A549 (cell line): ENCODE measurements around the gene MYO1E. TPM values are rescaled to one million over a fixed set of nuclear protein-coding genes. Genes with fewer than 3 reads are reported as not detected.

ENCODE experiments used
- ATAC-seq, 2 experiments: fragments of 200-7000 bp in 1 of 2; fragments of >200 bp in 1 of 2; cut with Nextera tagmentation in 1 of 2; cut with Tn5 transposase in 1 of 2; 3 replicates each; pipeline versions ENCODE4 v1.8.0 to v1.9.1; 2018 to 2020; ENCODE audit warnings: mild to moderate bottlenecking in 1 of 2, moderate library complexity in 1 of 2
- CTCF ChIA-PET: fragments of 300-600 bp; sonication (Branson Sonifier 250); formaldehyde crosslinking; extraction: SDS; loops from one replicate; lab custom pipeline; 2021; ENCODE audit warnings: antibody characterized with exemption, inconsistent platforms; lab: Yijun Ruan, JAX
- POLR2A ChIA-PET: fragments of 350-600 bp; formaldehyde crosslinking; extraction: SDS; loops from one replicate; lab custom pipeline; 2021; ENCODE audit warnings: antibody characterized with exemption, inconsistent platforms; lab: Yijun Ruan, JAX
- DNase-seq, 2 experiments: peaks; one replicate each; pipeline versions ENCODE4 v3.0.0 to v3.0.0-alpha.2; 2011 to 2016; ENCODE audit warnings: low read depth in 1 of 2, low spot score in 1 of 2
- FAIRE-seq: peaks from 2 replicates; lab custom pipeline; 2011; peaks lifted over from hg19 to GRCh38; lab: Jason Lieb, UNC
- H3K27ac ChIP-seq, 2 experiments: fragments of >200 bp; sonication (Bioruptor Twin); formaldehyde crosslinking; 3 replicates each; pipeline ENCODE4 v1.5.1; 2016 to 2017
- H3K4me1 ChIP-seq: fragments of >200 bp; sonication (Bioruptor Twin); formaldehyde crosslinking; 3 replicates; pipeline ENCODE4 v1.6.1; 2016
- H3K4me2 ChIP-seq: fragments of >200 bp; sonication (Bioruptor Twin); formaldehyde crosslinking; 3 replicates; pipeline ENCODE4 v1.6.1; 2016
- H3K4me3 ChIP-seq: fragments of >200 bp; sonication (Bioruptor Twin); formaldehyde crosslinking; 3 replicates; pipeline ENCODE4 v1.5.1; 2016
- H3K9me3 ChIP-seq: fragments of >200 bp; sonication (Bioruptor Twin); formaldehyde crosslinking; 3 replicates; pipeline ENCODE4 v1.6.1; 2016
- ATOH8 ChIP-seq: fragments of 250-450 bp; sonication (Bioruptor Pico); IDR thresholded peaks from 2 replicates; pipeline ENCODE4 v1.5.0; 2020; ENCODE audit warnings: low read depth, mild to moderate bottlenecking, moderate library complexity
- BCL3 ChIP-seq: fragments of >200 bp; sonication (Bioruptor Twin); formaldehyde crosslinking; IDR thresholded peaks from 3 replicates; pipeline ENCODE4 v1.6.1; 2016
- BHLHE40 ChIP-seq: IDR thresholded peaks from 2 replicates; pipeline ENCODE4 v1.6.1; 2012; ENCODE audit warnings: low read depth, low read length, inconsistent platforms
- CBX8 ChIP-seq: fragments of 200-600 bp; sonication (generic); IDR thresholded peaks from 2 replicates; pipeline ENCODE4 v1.6.1; 2016
- CEBPB ChIP-seq, 2 experiments: fragments of >200 bp in 1 of 2; sonication (Bioruptor Twin) in 1 of 2; formaldehyde crosslinking in 1 of 2; IDR thresholded peaks; 2 replicates each; pipeline ENCODE4 v1.6.1; 2012 to 2016
- CHD2 ChIP-seq: fragments of 150-350 bp; IDR thresholded peaks from 2 replicates; pipeline ENCODE4 v1.6.1; 2014; ENCODE audit warnings: low read length; ENCODE audit not compliant: partially characterized antibody
- E2F6 ChIP-seq: IDR thresholded peaks from 2 replicates; pipeline ENCODE4 v1.6.1; 2012; ENCODE audit warnings: low read depth, borderline replicate concordance
- EP300 ChIP-seq, 2 experiments: fragments of >200 bp; sonication (Bioruptor Twin); formaldehyde crosslinking; IDR thresholded peaks; 2 replicates in 1 of 2; 3 replicates in 1 of 2; pipeline ENCODE4 v1.6.1; 2016 to 2017
- FOSB ChIP-seq: fragments of 250-450 bp; sonication (Bioruptor Pico); IDR thresholded peaks from 2 replicates; pipeline ENCODE4 v1.5.0; 2020; ENCODE audit warnings: mild to moderate bottlenecking, moderate library complexity
- FOXS1 ChIP-seq: fragments of 250-450 bp; sonication (Bioruptor Pico); IDR thresholded peaks from 2 replicates; pipeline ENCODE4 v1.5.0; 2020; ENCODE audit warnings: mild to moderate bottlenecking, moderate library complexity
- HDAC2 ChIP-seq: fragments of 200-600 bp; sonication (generic); IDR thresholded peaks from 2 replicates; pipeline ENCODE4 v1.6.1; 2016
- HES2 ChIP-seq: fragments of >200 bp; sonication (Bioruptor Twin); formaldehyde crosslinking; IDR thresholded peaks from 2 replicates; pipeline ENCODE4 v1.6.1; 2016
- HEYL ChIP-seq: fragments of 250-450 bp; sonication (Bioruptor Pico); IDR thresholded peaks from 2 replicates; pipeline ENCODE4 v1.8.0; 2021; ENCODE audit warnings: mild to moderate bottlenecking, moderate library complexity
- HOXA7 ChIP-seq: fragments of 250-450 bp; sonication (Bioruptor Pico); IDR thresholded peaks from 2 replicates; pipeline ENCODE4 v1.5.0; 2020; ENCODE audit warnings: mild to moderate bottlenecking, moderate library complexity
- HOXB13 ChIP-seq: fragments of 250-450 bp; sonication (Bioruptor Pico); IDR thresholded peaks from 2 replicates; pipeline ENCODE4 v1.5.0; 2020; ENCODE audit warnings: low read depth, mild to moderate bottlenecking, moderate library complexity
- JUN ChIP-seq, 2 experiments: fragments of >200 bp; sonication (Bioruptor Twin); formaldehyde crosslinking; IDR thresholded peaks; 2 replicates in 1 of 2; 3 replicates in 1 of 2; pipeline ENCODE4 v1.6.1; 2016 to 2017
- KDM1A ChIP-seq: fragments of 200-600 bp; sonication (generic); IDR thresholded peaks from 2 replicates; pipeline ENCODE4 v1.6.1; 2016; ENCODE audit warnings: low read depth, mild to moderate bottlenecking
- KDM5A ChIP-seq: fragments of 200-600 bp; sonication (generic); IDR thresholded peaks from 2 replicates; pipeline ENCODE4 v1.6.1; 2016; ENCODE audit warnings: antibody characterized with exemption, mild to moderate bottlenecking
- MAFK ChIP-seq: fragments of 450-650 bp; IDR thresholded peaks from 2 replicates; pipeline ENCODE4 v1.6.1; 2014; ENCODE audit not compliant: partially characterized antibody
- MAZ ChIP-seq: fragments of 150-350 bp; IDR thresholded peaks from 2 replicates; pipeline ENCODE4 v1.6.1; 2014; ENCODE audit warnings: antibody characterized with exemption, low read depth, low read length, borderline replicate concordance
- NFE2L2 ChIP-seq: fragments of 150-350 bp; conservative IDR thresholded peaks from 2 replicates; pipeline ENCODE4 v1.6.1; 2014; ENCODE audit warnings: low read length
- NPAS2 ChIP-seq: fragments of 250-450 bp; sonication (Bioruptor Pico); IDR thresholded peaks from 2 replicates; pipeline ENCODE4 v1.8.0; 2022; ENCODE audit warnings: mild to moderate bottlenecking, moderate library complexity, borderline replicate concordance
- NR3C1 ChIP-seq: fragments of >200 bp; sonication (Bioruptor Twin); formaldehyde crosslinking; IDR thresholded peaks from 3 replicates; pipeline ENCODE4 v1.6.1; 2017
- PBX3 ChIP-seq: IDR thresholded peaks from 2 replicates; pipeline ENCODE4 v1.6.1; 2012
- RNF2 ChIP-seq: fragments of 200-600 bp; sonication (generic); IDR thresholded peaks from 2 replicates; pipeline ENCODE4 v1.6.1; 2016; ENCODE audit warnings: low read depth, mild to moderate bottlenecking, antibody characterized with exemption, moderate library complexity, borderline replicate concordance
- TFCP2L1 ChIP-seq: fragments of 250-450 bp; sonication (Bioruptor Pico); IDR thresholded peaks from 2 replicates; pipeline ENCODE4 v1.5.0; 2021; ENCODE audit warnings: mild to moderate bottlenecking
- TP53 ChIP-seq: fragments of 250-450 bp; sonication (Bioruptor Pico); IDR thresholded peaks from 2 replicates; pipeline ENCODE4 v1.5.0; 2021; ENCODE audit warnings: mild to moderate bottlenecking, moderate library complexity
- ZC3H11A ChIP-seq: fragments of 450-650 bp; IDR thresholded peaks from 2 replicates; pipeline ENCODE4 v1.6.1; 2014; ENCODE audit warnings: antibody characterized with exemption, mild to moderate bottlenecking
- ZFP36 ChIP-seq: fragments of 450-650 bp; IDR thresholded peaks from 2 replicates; pipeline ENCODE4 v1.6.1; 2014; ENCODE audit warnings: borderline replicate concordance; ENCODE audit not compliant: partially characterized antibody
- ZNF302 ChIP-seq: fragments of 250-450 bp; sonication (Bioruptor Pico); IDR thresholded peaks from 2 replicates; pipeline ENCODE4 v1.9.0; 2021; ENCODE audit warnings: inconsistent platforms, mild to moderate bottlenecking, moderate library complexity
- ZSCAN20 ChIP-seq: fragments of 250-450 bp; sonication (Bioruptor Pico); IDR thresholded peaks from 2 replicates; pipeline ENCODE4 v1.8.0; 2022; ENCODE audit warnings: mild to moderate bottlenecking, moderate library complexity
- whole genome bisulfite sequencing: methylation state at CpG from one replicate; pipeline ENCODE4 v1.1.6; 2017; ENCODE audit errors: missing lambda C conversion rate; 5-methylcytosine and 5-hydroxymethylcytosine counted together
- polyA plus RNA-seq, 4 experiments: library from polyadenylated mRNA; depleted of rRNA in 3 of 4; stranded (reverse); fragments of >200 nt; fragmentation: RNase III in 1 of 4; extraction: RNeasy Plus Mini Kit Qiagen cat#74134 plus additional on column Dnase treatment in 1 of 4; gene quantifications; 2 replicates in 3 of 4; 3 replicates in 1 of 4; pipeline ENCODE4 v1.2.3, GENCODE V29; 2011 to 2017

Gene MYO1E
- polyA plus RNA-seq, 2 of the 4 experiments (the other 2 are of a cell fraction), result 202 to 497 TPM

- no peak for TF ChIP-seq MAZ
- no peak for TF ChIP-seq FOXS1 (CRISPR knock-in tag)
- peak; percentile 97 for TF ChIP-seq BCL3
- TF ChIP-seq HDAC2, result no peak
- TF ChIP-seq TFCP2L1 (CRISPR knock-in tag), result peak; percentile 30; the same call in 1 of the 2 replicates
- peak; percentile 96 to 98 for TF ChIP-seq EP300 (IDR thresholded peaks at IDR 0.05)
- TF ChIP-seq NR3C1, result no peak
- TF ChIP-seq FOSB (CRISPR knock-in tag), result no peak
- TF ChIP-seq JUN (IDR thresholded peaks at IDR 0.05), result peak; percentile 98
- no peak for TF ChIP-seq RNF2
- TF ChIP-seq CEBPB (IDR thresholded peaks at IDR 0.05), result peak; percentile 99
- no peak for TF ChIP-seq ZC3H11A
- no peak for TF ChIP-seq CHD2
- TF ChIP-seq HOXA7 (CRISPR knock-in tag), result no peak
- TF ChIP-seq MAFK, result no peak
- no peak for TF ChIP-seq CBX8
- peak; percentile 57; the same call in 1 of the 2 replicates for TF ChIP-seq HEYL
- TF ChIP-seq KDM1A, result no peak
- no peak for TF ChIP-seq KDM5A
- no peak for TF ChIP-seq NFE2L2
- no peak for TF ChIP-seq TP53
- TF ChIP-seq E2F6, result 0 out of 2 replicates have a peak, but pooled peaks have one; percentile 25
- no peak for TF ChIP-seq ATOH8
- TF ChIP-seq HOXB13 (CRISPR knock-in tag), result peak; percentile 60; the same call in 1 of the 2 replicates
- TF ChIP-seq ZFP36, result no peak
- peak; percentile 35; the same call in 1 of the 2 replicates for TF ChIP-seq ZSCAN20 (CRISPR knock-in tag)
- no peak for TF ChIP-seq BHLHE40
- no peak for TF ChIP-seq ZNF302
- peak; percentile 71; the same call in 1 of the 2 replicates for TF ChIP-seq HES2
- TF ChIP-seq NPAS2 (CRISPR knock-in tag), result no peak
Observed at GRCh38 chr15:59255680-59256336, 116.9 kb downstream of the MYO1E start (continued).

GRCh38 chr15:59252137-59252536 lies 120.5 kb downstream of the MYO1E start:
- no peak for FAIRE-seq
- DNase-seq, result no peak
- TF ChIP-seq PBX3, result no peak
- TF ChIP-seq, all 56 proteins: peak for 0
- CTCF ChIA-PET, result interaction anchor here (0.6 to 1.5 kb wide), 4 partner anchors 44 to 249 kb away, joined by 3 to 6 read pairs (median 4); no protein-coding TSS in a partner anchor
- WGBS, result 95% methylated on average over 5 of the region's 5 CpGs
- Histone ChIP-seq H3K4me1 (peaks cover 94% of the 10 kb centered on the region), H3K4me3 (no peak overlapping the region), H3K4me2 (no peak overlapping the region), H3K27ac (peak overlapping the region; percentile 27 to 90; a peak in 5 of 6 replicates), H3K9me3 (no peaks in the 10 kb centered on the region)
- ATAC-seq, result no peak
- POLR2A ChIA-PET, result no interaction called here
